ENCODE data around the gene PCBP3. TPM values are rescaled to one million over a fixed set of nuclear protein-coding genes. Genes with fewer than 3 reads are reported as not detected.

Gene PCBP3
- total and polyA plus RNA-seq, 4 donors = 0.36 to 1.6 (median 0.42) TPM

GRCh38 chr21:45826676-45827301 is 183.3 kb downstream of the PCBP3 start (continued):
- no peak for TF ChIP-seq REST (IDR thresholded peaks at IDR 0.05)

DNA sequence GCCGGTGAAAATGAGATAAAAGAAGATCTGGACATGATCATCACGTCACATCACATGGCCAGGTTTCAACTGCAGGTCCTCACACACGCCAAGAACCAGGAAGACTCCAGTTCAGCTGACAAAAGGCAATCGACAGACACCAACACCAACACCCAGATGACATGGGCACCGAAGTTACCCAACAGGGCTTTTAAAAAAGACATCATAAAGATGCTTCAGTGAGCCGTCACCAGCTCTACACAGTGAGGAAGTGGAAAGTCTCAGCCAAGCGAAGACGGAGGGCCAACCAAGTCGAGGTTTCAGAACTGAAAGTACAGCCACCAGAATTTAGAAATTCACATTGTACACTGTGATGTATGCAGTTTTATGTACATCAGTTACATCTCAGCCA is 183.8 kb downstream of the PCBP3 start:
- 84% methylated on average over 9 of the region's 9 CpGs for WGBS
- TF ChIP-seq SP1 (IDR thresholded peaks at IDR 0.05) = no peak
- H3K4me1 ChIP-seq (ENCODE audit: control insufficient read depth in 4 of 4, insufficient read depth in 4 of 4, low read length in 3 of 4) = peaks cover 0 to 12% (median 11%) of the 10 kb centered on the region in 4 donors
- no peaks in the 10 kb centered on the region for H3K9me3 ChIP-seq (ENCODE audit: control insufficient read depth in 4 of 4, low read length in 3 of 4)
- DNase-seq (ENCODE audit: low spot score) = no peak
- no peak overlapping the region for H3K27ac ChIP-seq (ENCODE audit: low read depth in 1 of 2, low read length in 2 of 2)
- no peak overlapping the region for H3K9ac ChIP-seq (ENCODE audit: low read depth in 1 of 2, low read length in 2 of 2)
- H3K36me3 ChIP-seq (ENCODE audit: control insufficient read depth in 4 of 4, insufficient read depth in 3 of 4, low read depth in 1 of 4, low read length in 3 of 4) = no peaks in the 10 kb centered on the region
- H3K27me3 ChIP-seq (ENCODE audit: control insufficient read depth in 4 of 4, insufficient read depth in 4 of 4, low read length in 3 of 4) = no peaks in the 10 kb centered on the region
- H3K4me3 ChIP-seq (ENCODE audit: low read depth in 1 of 3, low read length in 3 of 3) = no peak overlapping the region

- H3K27ac ChIP-seq (ENCODE audit: low read depth in 1 of 2, low read length in 2 of 2) = no peak overlapping the region
- no peak for DNase-seq (ENCODE audit: low spot score)
These were observed 184.5 kb downstream of the PCBP3 start for GRCh38 chr21:45827881-45828579.

More at GRCh38 chr21:45827881-45828579, 184.5 kb downstream of the PCBP3 start:
- WGBS = 91% methylated on average over 11 of the region's 11 CpGs
- Histone ChIP-seq H3K9ac (ENCODE audit: low read depth in 1 of 2, low read length in 2 of 2) (no peak overlapping the region), H3K27me3 (ENCODE audit: control insufficient read depth in 4 of 4, insufficient read depth in 4 of 4, low read length in 3 of 4) (no peaks in the 10 kb centered on the region), H3K9me3 (ENCODE audit: control insufficient read depth in 4 of 4, low read length in 3 of 4) (no peaks in the 10 kb centered on the region), H3K36me3 (ENCODE audit: control insufficient read depth in 4 of 4, insufficient read depth in 3 of 4, low read depth in 1 of 4, low read length in 3 of 4) (no peaks in the 10 kb centered on the region), H3K4me1 (ENCODE audit: control insufficient read depth in 4 of 4, insufficient read depth in 4 of 4, low read length in 3 of 4) (peaks cover 0 to 4% (median 4%) of the 10 kb centered on the region in 4 donors), H3K4me3 (ENCODE audit: low read depth in 1 of 3, low read length in 3 of 3) (no peak overlapping the region)
- TF ChIP-seq, protein P1, sequence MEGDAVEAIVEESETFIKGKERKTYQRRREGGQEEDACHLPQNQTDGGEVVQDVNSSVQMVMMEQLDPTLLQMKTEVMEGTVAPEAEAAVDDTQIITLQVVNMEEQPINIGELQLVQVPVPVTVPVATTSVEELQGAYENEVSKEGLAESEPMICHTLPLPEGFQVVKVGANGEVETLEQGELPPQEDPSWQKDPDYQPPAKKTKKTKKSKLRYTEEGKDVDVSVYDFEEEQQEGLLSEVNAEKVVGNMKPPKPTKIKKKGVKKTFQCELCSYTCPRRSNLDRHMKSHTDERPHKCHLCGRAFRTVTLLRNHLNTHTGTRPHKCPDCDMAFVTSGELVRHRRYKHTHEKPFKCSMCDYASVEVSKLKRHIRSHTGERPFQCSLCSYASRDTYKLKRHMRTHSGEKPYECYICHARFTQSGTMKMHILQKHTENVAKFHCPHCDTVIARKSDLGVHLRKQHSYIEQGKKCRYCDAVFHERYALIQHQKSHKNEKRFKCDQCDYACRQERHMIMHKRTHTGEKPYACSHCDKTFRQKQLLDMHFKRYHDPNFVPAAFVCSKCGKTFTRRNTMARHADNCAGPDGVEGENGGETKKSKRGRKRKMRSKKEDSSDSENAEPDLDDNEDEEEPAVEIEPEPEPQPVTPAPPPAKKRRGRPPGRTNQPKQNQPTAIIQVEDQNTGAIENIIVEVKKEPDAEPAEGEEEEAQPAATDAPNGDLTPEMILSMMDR (IDR thresholded peaks at IDR 0.05; ENCODE audit: low read depth, low read length, missing input control) = no peak
- TF ChIP-seq REST (IDR thresholded peaks at IDR 0.05) (no peak), MAX (IDR thresholded peaks at IDR 0.05) (no peak), GABPA (IDR thresholded peaks at IDR 0.05 in 1 of 2, conservative IDR thresholded peaks at IDR 0.05 in 1 of 2) (no peak), RAD21 (IDR thresholded peaks at IDR 0.05) (no peak), SP1 (IDR thresholded peaks at IDR 0.05) (no peak), EGR1 (IDR thresholded peaks at IDR 0.05; ENCODE audit: low read depth in 2 of 2) (no peak), ZBTB33 (IDR thresholded peaks at IDR 0.05) (no peak), FOXA1 (IDR thresholded peaks at IDR 0.05) (no peak), JUND (IDR thresholded peaks at IDR 0.05) (no peak), RXRA (IDR thresholded peaks at IDR 0.05) (no peak), NR2F2 (IDR thresholded peaks at IDR 0.05) (no peak), HNF4A (conservative IDR thresholded peaks at IDR 0.05) (no peak), FOXA2 (IDR thresholded peaks at IDR 0.05) (no peak), HNF4G (IDR thresholded peaks at IDR 0.05) (no peak), TAF1 (conservative IDR thresholded peaks at IDR 0.05) (no peak), YY1 (IDR thresholded peaks at IDR 0.05) (no peak)
- TF ChIP-seq, protein P2, sequence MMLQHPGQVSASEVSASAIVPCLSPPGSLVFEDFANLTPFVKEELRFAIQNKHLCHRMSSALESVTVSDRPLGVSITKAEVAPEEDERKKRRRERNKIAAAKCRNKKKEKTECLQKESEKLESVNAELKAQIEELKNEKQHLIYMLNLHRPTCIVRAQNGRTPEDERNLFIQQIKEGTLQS (IDR thresholded peaks at IDR 0.05) = no peak
